ENCODE results near the gene PLAGL1.

The PLAGL1 gene

GRCh38 chr6:143986463-143987065 lies 21.5 kb downstream of the PLAGL1 start:
- H3K4me3 ChIP-seq (replicated peaks; ENCODE audit: low read depth, low read length): no peak overlapping the region
- no peak for TF ChIP-seq CTCF (IDR thresholded peaks at IDR 0.05; ENCODE audit: low read depth, low read length, missing control alignments)
- no peak for DNase-seq (ENCODE audit: extremely low read depth, low read depth)

- TF ChIP-seq CTCF (IDR thresholded peaks at IDR 0.05; ENCODE audit: low read depth, low read length, missing control alignments): no peak
- H3K4me3 ChIP-seq (replicated peaks; ENCODE audit: low read depth, low read length): no peak overlapping the region
- DNase-seq (ENCODE audit: extremely low read depth, low read depth): no peak
These were observed 23.4 kb downstream of the PLAGL1 start for GRCh38 chr6:143984666-143985065.

GRCh38 chr6:143982968-143983367 lies 25.1 kb downstream of the PLAGL1 start:
- H3K4me3 ChIP-seq (replicated peaks; ENCODE audit: low read depth, low read length): no peak overlapping the region
- no peak for TF ChIP-seq CTCF (IDR thresholded peaks at IDR 0.05; ENCODE audit: low read depth, low read length, missing control alignments)
- no peak for DNase-seq (ENCODE audit: extremely low read depth, low read depth)

GRCh38 chr6:143980921-143981320 lies 27.1 kb downstream of the PLAGL1 start:
- no peak for DNase-seq (ENCODE audit: extremely low read depth, low read depth)
- no peak for TF ChIP-seq CTCF (IDR thresholded peaks at IDR 0.05; ENCODE audit: low read depth, low read length, missing control alignments)
- no peak overlapping the region for H3K4me3 ChIP-seq (replicated peaks; ENCODE audit: low read depth, low read length)

- no peak for TF ChIP-seq CTCF (IDR thresholded peaks at IDR 0.05; ENCODE audit: low read depth, low read length, missing control alignments)
- H3K4me3 ChIP-seq (replicated peaks; ENCODE audit: low read depth, low read length): no peak overlapping the region
- DNase-seq (ENCODE audit: extremely low read depth, low read depth): no peak
These were observed 31.2 kb downstream of the PLAGL1 start for GRCh38 chr6:143976806-143977349.

- no peak for DNase-seq (ENCODE audit: extremely low read depth, low read depth)
- no peak overlapping the region for H3K4me3 ChIP-seq (replicated peaks; ENCODE audit: low read depth, low read length)
- TF ChIP-seq CTCF (IDR thresholded peaks at IDR 0.05; ENCODE audit: low read depth, low read length, missing control alignments): no peak
These were observed 34.0 kb downstream of the PLAGL1 start for GRCh38 chr6:143974089-143974488.

Measured in HFF-Myc (cell line).